Activated T-cell treated with anti-CD3 and anti-CD28 coated beads for 1 hour (primary cell): Measurements from ENCODE around the gene SNPH.
A peak's percentile ranks its signal among the peaks of the same experiment; 100 is the strongest.
"Not testable (repeated sequence)": the region's sequence is repeated elsewhere in the genome, so short reads cannot be mapped to it uniquely, and the experiment has no call there.

Experiments
- DNase-seq: peaks from one replicate; pipeline ENCODE4 v3.0.0-alpha.2; 2020; ENCODE audit warnings: low read depth

The SNPH gene, protein sequence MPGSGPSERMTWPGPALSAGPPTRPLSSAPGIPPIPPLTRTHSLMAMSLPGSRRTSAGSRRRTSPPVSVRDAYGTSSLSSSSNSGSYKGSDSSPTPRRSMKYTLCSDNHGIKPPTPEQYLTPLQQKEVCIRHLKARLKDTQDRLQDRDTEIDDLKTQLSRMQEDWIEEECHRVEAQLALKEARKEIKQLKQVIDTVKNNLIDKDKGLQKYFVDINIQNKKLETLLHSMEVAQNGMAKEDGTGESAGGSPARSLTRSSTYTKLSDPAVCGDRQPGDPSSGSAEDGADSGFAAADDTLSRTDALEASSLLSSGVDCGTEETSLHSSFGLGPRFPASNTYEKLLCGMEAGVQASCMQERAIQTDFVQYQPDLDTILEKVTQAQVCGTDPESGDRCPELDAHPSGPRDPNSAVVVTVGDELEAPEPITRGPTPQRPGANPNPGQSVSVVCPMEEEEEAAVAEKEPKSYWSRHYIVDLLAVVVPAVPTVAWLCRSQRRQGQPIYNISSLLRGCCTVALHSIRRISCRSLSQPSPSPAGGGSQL

GRCh38 chr20:1266167-1266973 lies at the start of gene SNPH:
TSS of gene SNPH (plus strand) at chr20:1266294. CDS start at chr20:1296240, 29,946 bp downstream.
- DNase-seq: peak; percentile 60

DNA sequence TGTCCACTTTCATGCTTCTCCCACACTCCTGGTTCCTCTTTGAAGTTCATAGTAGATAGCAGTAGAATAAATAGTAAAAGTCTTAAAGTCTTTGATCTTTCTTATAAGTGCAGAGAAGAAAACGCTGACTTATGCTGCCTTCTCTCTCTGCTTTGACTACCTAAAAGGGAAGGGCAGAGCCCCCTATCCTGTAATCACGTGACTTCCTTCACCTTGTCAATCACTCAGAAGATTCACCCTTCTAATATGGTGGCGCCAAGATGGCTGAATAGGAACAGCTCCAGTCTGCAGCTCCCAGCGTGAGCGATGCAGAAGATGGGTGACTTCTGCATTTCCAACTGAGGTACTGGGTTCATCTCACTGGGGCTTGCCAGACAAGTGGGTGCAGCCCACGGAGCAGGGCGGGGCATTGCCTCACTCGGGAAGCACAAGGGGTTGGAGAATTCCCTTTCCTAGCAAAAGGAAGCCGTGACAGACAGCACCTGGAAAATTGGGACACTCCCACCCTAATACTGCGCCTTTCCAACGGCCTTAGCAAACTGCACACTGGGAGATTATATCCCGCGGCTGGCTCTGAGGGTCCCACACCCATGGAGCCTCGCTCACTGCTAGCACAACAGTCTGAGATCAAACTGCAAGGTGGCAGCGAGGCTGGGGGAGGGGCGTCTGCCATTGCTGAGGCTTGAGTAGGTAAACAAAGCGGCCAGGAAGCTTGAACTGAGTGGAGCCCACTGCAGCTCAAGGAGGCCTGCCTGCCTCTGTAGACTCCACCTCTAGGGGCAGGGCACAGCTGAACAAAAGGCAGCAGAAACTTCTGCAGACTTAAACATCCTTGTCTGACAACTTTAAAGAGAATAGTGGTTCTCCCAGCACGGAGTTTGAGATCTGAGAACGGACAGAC lies 49.3 kb upstream of the SNPH start:
- not testable (repeated sequence) for DNase-seq

- DNase-seq: not testable (repeated sequence)
Measured at GRCh38 chr20:1222750-1223149, 43.3 kb upstream of the SNPH start.

- no peak for DNase-seq
Measured at GRCh38 chr20:1224205-1224890, 41.7 kb upstream of the SNPH start.

DNA sequence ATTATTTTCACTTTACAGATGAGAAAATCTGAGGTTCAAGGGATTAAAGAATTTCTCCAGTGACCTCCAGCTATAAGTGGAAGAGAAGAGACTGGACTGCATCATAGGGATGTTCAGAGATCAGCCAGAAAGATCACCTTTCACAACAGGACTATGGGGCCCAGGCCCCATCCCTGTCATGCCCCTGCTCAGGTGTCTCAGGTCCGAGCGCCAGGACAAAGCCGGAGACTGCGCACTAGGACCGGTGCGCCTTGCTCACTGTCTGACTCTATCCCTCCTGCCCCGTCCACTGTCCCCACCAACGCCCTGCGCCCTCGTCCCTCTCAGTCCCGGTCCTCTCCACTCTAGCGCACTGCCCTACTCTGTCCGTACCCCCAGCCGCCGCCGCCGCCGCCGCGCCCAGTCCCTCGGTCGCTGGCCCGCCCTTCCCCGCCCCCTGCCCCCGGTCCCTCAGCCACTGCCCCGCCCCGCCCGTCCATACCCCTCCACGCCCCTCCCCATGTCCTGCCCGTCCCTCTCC lies 40.8 kb upstream of the SNPH start:
- no peak for DNase-seq

GRCh38 chr20:1225783-1226654 lies 40.1 kb upstream of the SNPH start, which contains the start of gene RAD21L1:
TSS of gene RAD21L1 (plus strand) at chr20:1226044. CDS start at chr20:1228454, 2,410 bp downstream.
- DNase-seq: peak; percentile 80

DNA sequence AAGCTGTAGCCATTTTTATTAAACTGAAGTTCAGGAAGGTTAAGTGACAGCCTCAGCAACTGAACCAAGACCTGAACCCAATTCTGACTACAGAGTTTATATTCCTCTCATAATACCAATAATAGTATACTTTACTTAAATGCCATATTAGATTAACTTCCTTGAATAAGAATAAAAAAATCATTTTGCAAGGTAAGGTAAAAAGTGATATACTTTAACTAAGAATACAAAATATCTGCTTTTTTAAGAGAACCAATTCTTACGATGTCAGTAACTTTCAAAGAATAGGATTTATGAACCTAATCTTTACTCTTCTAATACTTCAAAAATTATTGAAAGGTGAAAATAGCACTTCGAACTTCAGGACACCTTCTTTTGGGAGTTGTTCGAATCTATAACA lies 36.6 kb upstream of the SNPH start:
- no peak for DNase-seq

DNA sequence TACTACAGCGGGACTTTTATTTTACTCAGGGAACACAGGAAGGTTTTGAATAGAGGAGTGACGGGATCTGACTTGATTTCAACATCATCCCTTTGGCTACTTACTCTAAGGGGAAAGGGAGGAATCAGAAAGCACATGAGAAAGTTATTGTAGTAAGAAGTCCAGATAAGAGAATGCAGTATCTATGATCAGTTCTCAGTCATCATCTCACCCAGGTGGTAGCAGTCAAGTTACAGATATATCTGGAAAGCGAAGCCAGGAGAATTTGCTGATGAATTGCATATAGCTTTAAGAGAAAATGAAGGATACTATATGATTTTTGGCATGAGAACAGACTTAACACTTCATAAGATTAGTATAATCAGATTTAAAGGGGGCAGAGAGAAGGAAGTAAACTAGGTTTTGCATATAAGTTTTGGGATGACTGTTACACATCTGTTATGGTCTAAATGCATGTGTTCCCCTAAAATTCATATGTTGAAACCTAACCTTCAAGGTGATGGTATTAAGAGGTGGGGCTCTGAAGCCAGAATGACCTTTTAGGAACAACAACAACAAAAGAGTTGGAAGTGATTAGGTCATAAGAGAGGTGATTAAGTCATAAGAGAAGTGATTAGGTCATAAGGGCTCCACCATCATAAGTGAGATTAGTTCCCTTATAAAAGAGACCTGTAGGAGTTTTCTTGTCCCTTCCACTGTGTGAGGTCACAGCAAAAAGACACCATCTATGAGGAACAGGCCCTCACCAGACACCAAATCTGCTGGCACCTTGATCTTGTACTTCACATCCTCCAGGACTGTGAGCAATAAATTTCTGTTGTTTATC lies 33.6 kb upstream of the SNPH start:
- no peak for DNase-seq

DNA sequence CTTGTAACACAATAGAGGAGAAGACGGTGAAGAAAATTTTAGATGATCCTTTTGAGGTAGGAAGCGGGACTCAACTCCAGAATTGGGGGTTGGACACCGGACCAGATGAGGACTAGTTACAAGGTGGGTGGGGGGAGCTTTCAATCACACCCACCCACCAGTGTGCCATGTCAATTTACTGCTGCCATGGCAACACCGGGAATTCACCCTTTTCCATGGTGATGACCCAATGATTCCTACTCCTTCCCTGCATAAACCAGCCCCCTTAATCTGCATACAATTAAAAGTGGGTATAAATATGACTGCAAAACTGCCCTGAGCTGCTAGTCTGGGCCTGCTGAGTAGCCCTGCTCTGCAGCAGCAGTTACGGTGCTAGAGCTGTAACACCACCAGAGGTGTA lies 25.5 kb upstream of the SNPH start:
- DNase-seq: no peak

DNA sequence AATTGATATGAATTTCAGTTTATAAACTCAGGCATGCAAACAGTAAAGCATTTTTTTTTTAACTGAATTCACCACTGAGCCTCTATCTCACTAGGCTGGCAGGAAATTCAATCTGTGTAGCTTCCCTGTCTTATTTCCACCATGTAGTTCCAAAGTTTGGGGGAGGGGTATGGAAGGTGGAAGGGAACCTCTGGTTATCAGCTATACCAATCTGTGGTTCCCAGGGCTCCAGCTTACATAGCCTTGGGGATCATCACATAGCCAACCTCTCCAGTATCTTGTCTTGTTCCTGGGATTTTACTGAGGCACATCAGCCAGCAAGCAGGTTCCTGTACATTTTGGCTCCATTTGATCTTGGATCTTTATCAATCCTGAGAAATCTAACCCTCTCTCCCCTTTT lies 24.6 kb upstream of the SNPH start:
- no peak for DNase-seq

GRCh38 chr20:1242099-1242498 lies 24.0 kb upstream of the SNPH start:
- DNase-seq: no peak

DNA sequence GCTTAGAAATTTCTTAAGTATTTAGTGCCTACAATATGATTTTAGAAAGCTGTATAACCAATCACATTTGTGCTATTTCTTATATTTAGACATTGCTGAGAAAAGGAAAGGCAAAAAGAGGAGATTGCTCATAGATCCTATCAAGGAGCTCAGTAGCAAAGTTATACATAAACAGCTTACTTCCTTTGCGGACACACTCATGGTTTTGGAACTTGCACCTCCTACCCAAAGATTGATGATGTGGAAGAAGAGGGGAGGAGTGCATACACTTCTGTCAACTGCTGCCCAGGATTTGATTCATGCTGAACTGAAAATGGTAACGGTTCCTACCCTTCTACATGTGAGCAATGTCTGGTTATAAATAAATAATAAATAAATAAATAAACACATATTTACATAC lies 23.6 kb upstream of the SNPH start:
- no peak for DNase-seq

- DNase-seq: no peak
Measured at GRCh38 chr20:1245578-1245977, 20.5 kb upstream of the SNPH start.

GRCh38 chr20:1247689-1248088 lies 18.4 kb upstream of the SNPH start:
- no peak for DNase-seq

DNA sequence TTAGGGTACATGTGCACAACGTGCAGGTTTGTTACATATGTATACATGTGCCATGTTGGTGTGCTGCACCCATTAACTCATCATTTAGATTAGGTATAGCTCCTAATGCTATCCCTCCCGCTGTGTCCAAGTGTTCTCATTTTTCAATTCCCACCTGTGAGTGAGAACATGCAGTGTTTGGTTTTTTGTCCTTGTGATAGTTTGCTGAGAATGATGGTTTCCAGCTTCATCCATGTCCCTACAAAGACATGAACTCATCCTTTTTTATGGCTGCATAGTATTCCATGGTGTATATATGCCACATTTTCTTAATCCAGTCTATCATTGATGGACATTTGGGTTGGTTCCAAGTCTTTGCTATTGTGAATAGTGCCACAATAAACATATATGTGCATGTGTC lies 15.8 kb upstream of the SNPH start:
- DNase-seq: not testable (repeated sequence)

DNA sequence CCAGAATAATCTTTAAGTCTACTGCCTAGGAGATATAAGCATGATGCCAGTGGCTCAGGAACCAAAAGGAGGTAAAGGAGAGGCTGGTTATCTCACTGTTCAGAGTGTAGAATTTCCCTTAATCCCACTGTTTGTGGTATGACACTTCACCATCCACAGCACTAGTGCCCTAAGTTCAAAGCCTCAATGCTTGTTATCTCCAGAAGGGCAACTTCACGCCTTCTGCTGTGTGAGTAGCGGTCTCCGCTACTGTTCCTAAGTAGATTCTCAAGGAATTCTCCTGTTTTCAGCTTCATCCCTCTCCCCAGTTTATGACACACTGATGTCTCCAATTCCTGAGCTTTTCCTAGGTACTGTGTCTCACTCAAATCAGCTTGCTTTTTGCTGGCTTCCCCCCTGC lies 13.7 kb upstream of the SNPH start:
- no peak for DNase-seq

- DNase-seq: no peak
Measured at GRCh38 chr20:1254254-1254653, 11.8 kb upstream of the SNPH start.

DNA sequence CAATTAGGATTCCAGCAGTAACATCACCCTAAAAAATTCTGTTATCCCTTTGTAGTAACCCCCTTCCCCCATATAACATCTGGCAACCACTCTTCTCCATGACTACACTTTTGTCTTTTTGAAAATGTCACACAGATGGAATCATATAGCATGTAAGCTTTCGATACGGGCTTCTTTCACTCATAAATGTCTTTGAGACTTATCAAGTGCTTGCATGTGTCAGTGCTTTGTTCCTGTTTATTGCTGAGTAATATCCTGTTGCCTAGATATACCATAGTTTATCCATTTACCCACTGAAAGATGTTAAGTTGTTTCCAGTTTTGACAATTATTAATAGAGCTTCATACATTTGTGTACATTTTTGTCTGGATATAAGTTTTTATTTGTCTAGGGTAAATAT lies 10.4 kb upstream of the SNPH start:
- DNase-seq: no peak

GRCh38 chr20:1263853-1264252 lies 2.2 kb upstream of the SNPH start:
- DNase-seq: no peak
